ENCODE results near the gene EN1.

DNA sequence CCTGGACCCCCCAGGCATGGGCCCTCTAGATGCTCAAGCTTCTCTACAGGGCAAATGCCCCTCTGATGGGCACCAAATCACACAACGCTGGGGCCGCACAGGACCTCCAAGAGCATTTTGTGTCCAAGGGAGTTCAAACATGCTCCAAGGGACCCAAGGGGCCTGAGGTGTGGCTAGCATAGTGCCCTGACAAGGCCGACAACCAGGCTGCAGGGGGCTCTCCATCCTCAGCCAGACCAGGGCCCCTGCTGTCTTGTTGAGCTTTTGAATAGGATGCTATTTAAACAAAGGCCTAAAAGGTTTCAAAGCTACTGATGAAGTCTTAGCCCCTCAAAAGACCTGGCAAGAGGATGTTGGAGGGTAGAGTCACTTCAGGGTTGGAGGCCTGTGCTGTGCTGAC lies 33.1 kb downstream of the EN1 start:
- no peak for TF ChIP-seq POLR2AphosphoS5 (IDR thresholded peaks at IDR 0.05; ENCODE audit: low read depth, low read length)
- TF ChIP-seq, protein P1, sequence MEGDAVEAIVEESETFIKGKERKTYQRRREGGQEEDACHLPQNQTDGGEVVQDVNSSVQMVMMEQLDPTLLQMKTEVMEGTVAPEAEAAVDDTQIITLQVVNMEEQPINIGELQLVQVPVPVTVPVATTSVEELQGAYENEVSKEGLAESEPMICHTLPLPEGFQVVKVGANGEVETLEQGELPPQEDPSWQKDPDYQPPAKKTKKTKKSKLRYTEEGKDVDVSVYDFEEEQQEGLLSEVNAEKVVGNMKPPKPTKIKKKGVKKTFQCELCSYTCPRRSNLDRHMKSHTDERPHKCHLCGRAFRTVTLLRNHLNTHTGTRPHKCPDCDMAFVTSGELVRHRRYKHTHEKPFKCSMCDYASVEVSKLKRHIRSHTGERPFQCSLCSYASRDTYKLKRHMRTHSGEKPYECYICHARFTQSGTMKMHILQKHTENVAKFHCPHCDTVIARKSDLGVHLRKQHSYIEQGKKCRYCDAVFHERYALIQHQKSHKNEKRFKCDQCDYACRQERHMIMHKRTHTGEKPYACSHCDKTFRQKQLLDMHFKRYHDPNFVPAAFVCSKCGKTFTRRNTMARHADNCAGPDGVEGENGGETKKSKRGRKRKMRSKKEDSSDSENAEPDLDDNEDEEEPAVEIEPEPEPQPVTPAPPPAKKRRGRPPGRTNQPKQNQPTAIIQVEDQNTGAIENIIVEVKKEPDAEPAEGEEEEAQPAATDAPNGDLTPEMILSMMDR (IDR thresholded peaks at IDR 0.05), result no peak

Measured in Panc1 (cell line).